DMS53 treated with DMSO at 0.1 percent for 48 hours (cell line): Measurements from ENCODE around the gene TIMM21.

Source experiments
- DNase-seq: peaks from one replicate; lab custom pipeline; 2025; ENCODE audit not compliant: unreplicated experiment; lab: John Stamatoyannopoulos, UW

TIMM21 gene

GRCh38 chr18:74147779-74148542 is at the start of gene TIMM21, which contains the start of gene FBXO15:
Gene TIMM21 (plus strand): TSS chr18:74148523. CDS start chr18:74148809, 286 bp downstream.
Gene FBXO15 (minus strand): TSS chr18:74147834. CDS start chr18:74147785, 49 bp downstream.
- DNase-seq, result peak; percentile 99

DNA sequence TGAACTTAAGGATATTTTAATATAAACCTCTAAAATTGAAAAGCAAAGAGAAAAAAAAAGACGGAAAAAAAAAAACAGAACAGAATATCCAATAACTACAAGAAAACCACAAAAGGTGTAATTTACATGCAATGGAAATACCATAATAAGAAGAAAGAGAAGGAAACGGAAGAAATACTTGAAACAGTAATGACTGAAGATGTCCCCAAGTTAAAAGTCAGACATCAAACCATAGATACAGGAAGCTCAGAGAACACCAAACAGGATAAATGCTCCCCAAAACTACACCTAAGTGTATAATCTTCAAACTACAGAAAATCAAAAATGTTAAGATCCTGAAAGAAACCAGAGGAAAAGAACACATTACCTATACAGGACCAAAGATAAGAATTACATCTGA is 39.9 kb upstream of the TIMM21 start:
- DNase-seq, result no peak

- DNase-seq, result no peak
Measured at GRCh38 chr18:74110149-74110548, 38.2 kb upstream of the TIMM21 start.

DNA sequence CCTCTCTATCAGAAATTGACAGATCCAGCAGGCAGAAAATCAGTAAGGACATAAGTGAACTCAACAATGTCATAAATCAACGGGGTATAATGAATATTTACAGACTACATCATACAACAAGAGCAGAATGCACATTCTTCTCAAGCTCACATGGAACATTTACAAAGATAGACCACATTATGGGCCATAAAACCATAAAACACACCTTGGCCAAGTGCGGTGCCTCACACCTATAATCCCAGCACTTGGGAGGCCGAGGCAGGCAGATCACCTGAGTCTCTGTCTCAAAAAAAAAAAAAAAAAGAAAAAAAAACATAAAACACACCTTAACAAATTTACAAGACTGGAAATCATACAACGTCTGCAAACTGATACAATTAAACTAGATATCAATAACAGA is 37.3 kb upstream of the TIMM21 start:
- no peak for DNase-seq

- peak; percentile 20 for DNase-seq
Measured at GRCh38 chr18:74113711-74114110, 34.6 kb upstream of the TIMM21 start.

- DNase-seq, result no peak
Measured at GRCh38 chr18:74114116-74114515, 34.2 kb upstream of the TIMM21 start.

DNA sequence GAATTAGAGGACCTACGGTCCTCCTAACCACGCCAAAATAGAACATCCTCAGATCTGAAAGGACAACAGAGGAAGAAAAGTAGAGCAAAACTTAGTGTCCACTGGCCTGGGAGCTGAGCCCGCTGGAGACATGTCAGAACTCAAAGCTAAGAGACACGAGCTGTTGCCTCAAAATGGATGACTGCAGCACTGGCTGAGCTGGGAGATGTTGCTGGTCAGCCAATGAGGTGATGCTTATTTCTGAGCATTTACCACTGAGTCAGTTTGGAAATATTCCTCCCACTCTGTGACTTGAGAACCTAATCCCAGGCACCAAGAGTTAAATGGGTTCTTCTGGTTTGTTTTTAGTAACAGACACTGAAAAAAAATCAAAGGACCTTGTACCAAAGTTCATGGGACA is 33.3 kb upstream of the TIMM21 start:
- no peak for DNase-seq

DNA sequence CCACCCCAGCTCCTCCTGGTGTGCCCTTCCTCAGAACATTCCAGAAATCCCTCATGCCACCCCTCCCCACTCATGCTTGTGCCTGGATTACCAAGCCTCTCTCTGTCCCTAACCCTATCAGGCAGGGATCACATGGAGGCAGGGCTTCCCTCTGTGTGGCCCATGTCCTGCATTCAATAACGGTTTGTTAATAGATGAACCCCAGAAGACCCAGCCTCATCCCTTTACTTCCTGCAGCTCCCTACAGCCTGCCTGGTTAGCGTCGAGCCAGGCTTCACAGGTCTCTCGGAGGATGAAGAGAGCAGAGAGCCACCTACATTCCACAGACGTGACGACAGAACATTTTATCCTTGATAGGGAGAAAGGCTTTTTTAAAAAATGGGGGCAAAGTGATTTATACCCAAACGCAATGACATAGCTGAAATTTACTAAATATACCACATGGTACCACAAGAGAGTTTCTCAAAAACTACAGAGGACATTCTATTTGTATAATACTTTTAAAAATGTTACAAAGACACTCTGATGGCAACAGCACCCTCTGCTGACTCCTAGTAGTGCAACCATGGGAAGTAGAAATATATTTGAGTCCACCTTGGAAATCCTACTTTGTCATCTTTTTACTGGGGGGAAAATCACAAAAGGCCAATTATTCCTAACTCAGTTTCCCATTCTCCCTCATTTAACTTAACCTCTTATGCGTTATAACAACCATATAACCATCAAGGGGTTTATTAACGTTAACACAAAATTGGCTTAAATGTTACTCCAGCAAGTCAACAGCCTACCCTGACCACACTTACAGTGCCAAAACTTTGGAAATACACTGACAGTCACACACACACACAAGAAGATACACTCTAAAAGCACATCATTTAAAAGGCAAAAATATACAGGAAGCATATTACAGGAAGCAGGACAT is 31.4 kb upstream of the TIMM21 start:
- peak; percentile 72 for DNase-seq

DNA sequence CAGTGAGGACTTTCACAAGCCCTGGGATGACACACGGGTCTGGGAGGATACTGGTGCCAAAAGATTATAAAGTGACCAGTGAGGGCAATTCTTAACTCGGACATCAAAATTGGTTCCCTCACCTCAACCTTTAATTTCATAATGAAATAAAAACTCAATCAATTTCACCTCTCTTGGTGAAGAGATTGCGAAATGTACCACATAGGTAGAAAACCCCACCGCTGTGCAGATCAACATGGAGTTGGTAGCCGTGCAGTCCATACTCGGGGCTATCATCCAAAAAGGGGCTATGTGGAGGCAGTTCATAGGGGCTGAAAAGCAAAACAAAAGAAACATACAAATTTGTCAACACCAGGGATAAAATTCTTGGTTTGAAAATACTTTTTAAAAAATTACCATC is 25.1 kb upstream of the TIMM21 start:
- no peak for DNase-seq

- DNase-seq, result no peak
Measured at GRCh38 chr18:74124642-74125041, 23.7 kb upstream of the TIMM21 start.

GRCh38 chr18:74126684-74127655 is 21.4 kb upstream of the TIMM21 start:
- no peak for DNase-seq

DNA sequence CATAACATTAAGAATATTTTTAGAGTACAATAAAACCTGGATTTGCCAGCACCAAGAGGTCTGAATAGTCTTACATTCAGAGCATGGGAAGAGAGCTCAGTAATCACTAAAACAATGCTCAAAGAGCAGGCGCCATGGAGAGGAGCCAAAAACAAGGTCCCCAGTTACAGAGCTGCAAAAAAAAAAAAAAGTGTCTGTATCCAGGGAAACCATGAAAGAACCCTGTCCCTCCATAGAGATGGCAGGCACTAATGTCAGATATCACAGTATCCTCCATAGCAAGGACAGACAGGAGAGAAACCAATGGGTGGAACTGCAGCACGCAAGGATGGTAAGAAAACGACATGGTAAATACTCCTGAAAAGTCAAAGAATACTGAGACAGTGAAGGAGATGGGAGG is 20.2 kb upstream of the TIMM21 start:
- no peak for DNase-seq

- no peak for DNase-seq
Measured at GRCh38 chr18:74131124-74131523, 17.2 kb upstream of the TIMM21 start.

DNA sequence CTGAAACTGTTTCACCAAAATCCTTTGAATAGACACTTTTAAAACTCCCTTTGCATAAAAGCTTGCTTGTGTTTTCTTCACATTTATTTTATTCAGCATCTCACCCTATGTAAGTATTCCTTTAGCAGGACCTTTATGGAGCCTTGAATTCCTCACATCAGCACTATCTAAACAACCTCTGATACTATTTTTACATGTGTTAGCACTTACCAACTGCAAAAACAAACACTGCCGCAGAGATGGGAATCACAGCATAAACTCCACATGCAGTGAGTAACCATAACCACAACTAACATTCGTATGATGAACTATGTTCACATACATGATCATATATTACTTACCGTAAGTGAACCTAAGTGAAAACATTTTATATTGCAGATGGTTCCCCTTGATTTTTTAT is 16.1 kb upstream of the TIMM21 start:
- DNase-seq, result no peak

DNA sequence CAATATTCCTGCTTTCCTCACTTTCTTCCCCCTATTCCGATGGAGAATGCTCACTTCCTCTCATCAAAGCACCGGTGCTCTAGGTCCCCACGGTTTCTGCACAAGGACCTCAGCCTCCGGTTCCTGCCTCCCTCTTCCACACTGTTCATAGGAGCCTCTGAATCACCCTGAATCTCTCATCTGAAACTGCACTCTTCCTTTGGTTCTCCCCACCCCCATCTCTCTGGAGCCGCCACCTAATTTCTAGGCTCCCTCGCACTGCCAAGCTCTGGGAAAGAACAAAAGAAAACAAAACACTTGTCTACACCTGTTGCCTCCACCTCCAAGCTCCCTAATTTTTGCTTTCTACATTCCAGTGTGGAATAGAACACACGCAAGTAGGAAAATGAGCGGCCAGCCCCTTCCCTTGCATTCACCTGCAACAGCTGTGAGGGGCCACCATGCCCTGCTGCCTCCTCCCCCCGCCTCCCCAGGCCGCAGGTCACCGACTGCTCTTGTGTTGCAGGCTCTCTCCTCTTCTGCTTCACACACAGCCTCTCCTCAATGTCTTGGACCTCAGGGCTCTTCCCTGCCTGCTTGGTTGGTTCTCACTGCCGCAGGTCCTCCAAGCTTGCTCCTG is 10.3 kb upstream of the TIMM21 start:
- no peak for DNase-seq

- no peak for DNase-seq
Measured at GRCh38 chr18:74139411-74139810, 8.9 kb upstream of the TIMM21 start.

GRCh38 chr18:74139888-74140287 is 8.4 kb upstream of the TIMM21 start:
- no peak for DNase-seq

DNA sequence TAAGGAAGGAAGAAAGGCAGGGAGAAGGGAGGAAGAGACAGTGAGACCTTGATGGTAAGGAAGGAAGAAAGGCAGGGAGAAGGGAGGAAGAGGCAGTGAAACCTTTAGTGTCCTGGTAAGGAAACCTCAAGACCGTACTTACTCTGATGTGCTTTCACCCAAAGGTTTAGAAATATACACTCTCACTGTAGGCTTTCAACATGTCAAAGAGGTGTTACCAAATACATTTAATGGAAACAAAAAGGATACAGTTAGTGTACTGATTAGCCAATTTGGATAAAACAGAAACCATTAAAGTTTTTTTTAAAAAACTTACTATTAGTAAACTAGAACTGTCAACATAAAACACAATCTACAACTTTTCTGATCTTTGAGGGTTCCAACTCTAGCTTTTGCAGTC is 7.7 kb upstream of the TIMM21 start:
- DNase-seq, result no peak

- DNase-seq, result no peak
Measured at GRCh38 chr18:74141667-74142066, 6.7 kb upstream of the TIMM21 start.

DNA sequence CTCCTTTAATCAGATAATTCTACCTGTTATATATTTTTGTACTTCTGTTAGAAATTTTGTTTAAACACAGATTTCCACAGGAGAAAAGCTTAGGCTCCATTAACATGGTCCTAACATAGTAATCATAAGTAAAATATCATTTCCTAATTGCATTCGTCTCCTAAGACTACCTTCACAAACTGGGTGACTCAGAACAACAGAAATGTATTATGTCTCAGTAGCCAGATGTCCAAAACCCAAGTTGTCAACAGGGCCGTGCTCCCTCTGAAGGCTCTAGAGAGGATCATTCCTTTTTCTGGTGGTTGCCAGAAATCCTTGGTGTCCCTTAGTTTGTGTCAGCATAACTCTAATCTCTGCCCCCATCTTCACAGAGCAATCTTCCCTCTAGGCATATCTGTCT is 6.1 kb upstream of the TIMM21 start:
- no peak for DNase-seq
